ENCODE data around the gene PCYOX1L.

DNA sequence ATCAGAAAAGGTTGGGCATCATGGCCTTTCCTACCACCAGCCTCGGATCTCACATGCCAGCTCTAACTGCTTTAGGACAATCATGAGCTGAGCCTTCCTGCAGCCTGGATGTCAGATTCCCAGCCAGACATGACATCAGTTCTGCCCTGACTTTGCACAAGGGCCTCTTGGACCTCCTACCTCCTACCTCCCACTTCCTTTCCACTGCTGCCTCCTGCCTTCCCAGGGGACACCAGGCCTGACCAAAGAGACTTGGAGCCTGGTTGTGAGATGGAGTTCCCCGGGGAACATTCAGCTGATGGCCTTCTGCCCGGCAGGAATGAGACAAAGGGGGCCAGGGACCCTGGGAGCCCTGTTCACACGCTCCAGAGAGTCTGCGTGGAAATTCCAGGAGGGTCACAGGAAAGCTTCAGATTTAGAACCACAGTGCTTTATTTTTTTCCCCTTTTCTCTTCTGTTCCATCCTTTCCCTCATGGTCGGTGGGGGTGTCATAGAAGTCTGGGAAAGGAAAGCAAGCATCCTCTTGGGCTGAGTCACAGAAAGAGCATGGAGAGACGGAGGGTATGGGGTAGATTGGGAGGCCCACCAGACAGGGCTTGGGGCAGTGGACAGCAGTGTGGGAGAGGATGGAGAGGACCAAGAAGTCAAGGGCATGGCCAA, 56.7 kb downstream of the PCYOX1L start:
- TF ChIP-seq REST (IDR thresholded peaks at IDR 0.05; ENCODE audit: insufficient read depth in 1 of 2, low read depth in 2 of 2, low read length in 1 of 2) (no peak), CTCF (IDR thresholded peaks at IDR 0.05) (no peak)
